ENCODE measurements around the gene PERM1. TPM values are rescaled to one million over a fixed set of nuclear protein-coding genes. Genes with fewer than 3 reads are reported as not detected.

Gene PERM1
- total RNA-seq, 4 donors from 2014 or later = 0.35 TPM; not detected in 3

- no peaks in the 10 kb centered on the region for H3K9me3 ChIP-seq
- peaks cover 0 to 19% (median 11%) of the 10 kb centered on the region in 4 donors for H3K4me1 ChIP-seq
- no peak overlapping the region for H3K27ac ChIP-seq
- peaks cover 0 to 16% of the 10 kb centered on the region in 2 donors for H3K27me3 ChIP-seq
- no peak overlapping the region for H3K4me3 ChIP-seq
- no peak for TF ChIP-seq POLR2A (IDR thresholded peaks at IDR 0.05)
- no peak for TF ChIP-seq CTCF (IDR thresholded peaks at IDR 0.05)
- no peak for DNase-seq
- no peaks in the 10 kb centered on the region for H3K36me3 ChIP-seq
These were observed 12.5 kb downstream of the PERM1 start for GRCh38 chr1:969260-969855.

- Histone ChIP-seq H3K4me1 (peaks cover 0 to 19% (median 11%) of the 10 kb centered on the region in 4 donors), H3K27me3 (peaks cover 0 to 16% of the 10 kb centered on the region in 2 donors), H3K4me3 (peak overlapping the region in 2 of 4 donors; percentile 50 to 73), H3K9me3 (no peaks in the 10 kb centered on the region), H3K27ac (no peak overlapping the region), H3K36me3 (peaks cover 0 to 5% (median 0%) of the 10 kb centered on the region in 3 donors)
- DNase-seq = no peak
- TF ChIP-seq POLR2A (IDR thresholded peaks at IDR 0.05) (no peak), CTCF (IDR thresholded peaks at IDR 0.05) (no peak)
These were observed 14.2 kb downstream of the PERM1 start for GRCh38 chr1:967466-968343.

GRCh38 chr1:966704-967300 is 15.1 kb downstream of the PERM1 start:
- TF ChIP-seq POLR2A (IDR thresholded peaks at IDR 0.05) (peak in 1 of 2 donors; percentile 20), CTCF (IDR thresholded peaks at IDR 0.05) (no peak)
- peaks cover 0 to 20% (median 12%) of the 10 kb centered on the region in 4 donors for H3K4me1 ChIP-seq
- peak overlapping the region; percentile 50 to 73 (median 55) for H3K4me3 ChIP-seq
- H3K36me3 ChIP-seq = peaks cover 0 to 10% (median 0%) of the 10 kb centered on the region in 3 donors
- peak overlapping the region; percentile 69 to 79 (median 76) for H3K27ac ChIP-seq
- peaks cover 0 to 11% of the 10 kb centered on the region in 2 donors for H3K27me3 ChIP-seq
- peak; percentile 81 to 92 (median 84) for DNase-seq
- H3K9me3 ChIP-seq = no peaks in the 10 kb centered on the region

GRCh38 chr1:966135-966703 is 15.7 kb downstream of the PERM1 start, which contains the start of gene PLEKHN1:
Gene PLEKHN1, plus strand, starts transcription at chr1:966482. Its CDS starts 50 bp downstream, at chr1:966532.
- Histone ChIP-seq H3K4me1 (peaks cover 0 to 26% (median 15%) of the 10 kb centered on the region in 4 donors), H3K9me3 (no peaks in the 10 kb centered on the region), H3K27ac (peak within 1 kb of the TSS; percentile 69 to 79 (median 76)), H3K27me3 (peaks cover 0 to 5% of the 10 kb centered on the region in 2 donors), H3K36me3 (peaks cover 0 to 10% (median 0%) of the 10 kb centered on the region in 3 donors), H3K4me3 (peak within 1 kb of the TSS; percentile 50 to 73 (median 55))
- no peak for TF ChIP-seq CTCF (IDR thresholded peaks at IDR 0.05)
- no peak for TF ChIP-seq POLR2A (IDR thresholded peaks at IDR 0.05)
- DNase-seq = peak in 2 of 3 donors; percentile 38 to 65

- Histone ChIP-seq H3K36me3 (peaks cover 0 to 10% (median 0%) of the 10 kb centered on the region in 3 donors), H3K27me3 (peaks cover 0 to 2% of the 10 kb centered on the region in 2 donors), H3K27ac (peak overlapping the region; percentile 69 to 79 (median 76)), H3K4me1 (peaks cover 0 to 30% (median 15%) of the 10 kb centered on the region in 4 donors), H3K9me3 (no peaks in the 10 kb centered on the region), H3K4me3 (peak overlapping the region in 1 of 4 donors; percentile 50)
- TF ChIP-seq POLR2A (IDR thresholded peaks at IDR 0.05) = no peak
- no peak for TF ChIP-seq CTCF (IDR thresholded peaks at IDR 0.05)
- no peak for DNase-seq
These were observed 16.3 kb downstream of the PERM1 start for GRCh38 chr1:965526-966134.

All from Peyer's patch (tissue), 4 donors.